Kidney (tissue), 14 donors: ENCODE data around the gene HNRNPUL1. TPM values are rescaled to one million over a fixed set of nuclear protein-coding genes. Genes with fewer than 3 reads are reported as not detected.

Source experiments
- DNase-seq, 5 donors: peaks; one replicate each; pipeline ENCODE4 v3.0.0-alpha.2; 2013 to 2020
- FAIRE-seq: peaks from 2 replicates; lab custom pipeline; 2012; peaks lifted over from hg19 to GRCh38; lab: Jason Lieb, UNC
- H3K27ac ChIP-seq, 2 donors: one replicate each; pipeline ENCODE4 v1.7.0; 2013; ENCODE audit warnings: low read depth in 2 of 2, low read length in 2 of 2, inconsistent platforms in 1 of 2
- H3K27me3 ChIP-seq: one replicate; pipeline ENCODE4 v1.7.1; 2013; ENCODE audit warnings: low read length, inconsistent platforms; ENCODE audit not compliant: control insufficient read depth, insufficient read depth
- H3K36me3 ChIP-seq, 3 donors: one replicate each; pipeline versions ENCODE4 v1.7.0 to v1.7.1; 2013; ENCODE audit warnings: low read length in 3 of 3, control low read depth in 1 of 3, inconsistent platforms in 1 of 3; ENCODE audit not compliant: insufficient read depth in 3 of 3, control insufficient read depth in 2 of 3
- H3K4me1 ChIP-seq, 3 donors: one replicate each; pipeline versions ENCODE4 v1.7.0 to v1.7.1; 2013; ENCODE audit warnings: low read length in 3 of 3, inconsistent platforms in 1 of 3, low read depth in 1 of 3; ENCODE audit not compliant: control insufficient read depth in 2 of 3, insufficient read depth in 2 of 3
- H3K4me3 ChIP-seq, 3 donors: one replicate each; pipeline versions ENCODE4 v1.7.0 to v1.8.1; 2013; ENCODE audit warnings: low read length in 3 of 3, control low read depth in 1 of 3, inconsistent platforms in 1 of 3
- H3K9ac ChIP-seq, 3 donors: one replicate each; pipeline versions ENCODE4 v1.7.0 to v1.7.1; 2013; ENCODE audit warnings: low read length in 3 of 3, control low read depth in 1 of 3, inconsistent platforms in 1 of 3
- H3K9me3 ChIP-seq, 3 donors: one replicate each; pipeline versions ENCODE4 v1.7.0 to v1.7.1; 2013; ENCODE audit warnings: low read length in 3 of 3, control low read depth in 1 of 3, inconsistent platforms in 1 of 3; ENCODE audit not compliant: control insufficient read depth in 2 of 3, insufficient read depth in 1 of 3
- CTCF ChIP-seq: IDR thresholded peaks from 3 replicates; pipeline ENCODE4 v1.5.1; 2012; ENCODE audit warnings: mild to moderate bottlenecking, moderate library complexity, borderline replicate concordance; ENCODE audit not compliant: insufficient read depth; ENCODE audit errors: extremely low read depth
- intact Hi-C: fragments of 100-400 bp; cut with DNase I; formaldehyde crosslinking; loops from one replicate; pipeline ENCODE4 v1.11.1; 2022
- polyA plus RNA-seq: library from polyadenylated mRNA; stranded (reverse); fragments of 350-450 nt; fragmentation: Illumina TruSeq; extraction: RNeasy Lipid Tissue Mini Kit (QIAGEN cat#74804); gene quantifications from one replicate; pipeline ENCODE4 v1.2.3, GENCODE V29; 2014; ENCODE audit warnings: low read depth, low replicate concordance; ENCODE audit not compliant: insufficient read depth
- total RNA-seq: library from RNA; stranded (reverse); fragmentation: NEBNext Ultra II Directional; extraction: Animal tissue kit (Norgen Biotek cat#: 25700); gene quantifications from one replicate; pipeline ENCODE4 v1.2.1, GENCODE V29; 2021
- donor health status: control.
- donor health status: control.
- donor health status: control.
- donor health status: control.
- donor health status: control.
- donor health status: DM: yes; HTN: yes; CAD: no.
- donor health status: Normal renal cell carcinoma (clear cell type).

The HNRNPUL1 gene
- total and polyA plus RNA-seq, 2 donors from 2014 or later: 51.0 to 182 TPM

- no peak for TF ChIP-seq CTCF
- H3K9ac ChIP-seq: peak overlapping the region in 1 of 3 donors; percentile 82
- H3K27me3 ChIP-seq: no peaks in the 10 kb centered on the region
- H3K9me3 ChIP-seq: no peaks in the 10 kb centered on the region
- intact Hi-C loops: no loop called here
- no peak for FAIRE-seq
- H3K36me3 ChIP-seq: peaks cover 0 to 22% (median 9%) of the 10 kb centered on the region in 3 donors
- no peak overlapping the region for H3K27ac ChIP-seq
- peaks cover 0 to 15% (median 9%) of the 10 kb centered on the region in 3 donors for H3K4me1 ChIP-seq
- peak overlapping the region; percentile 82 to 99 (median 85) for H3K4me3 ChIP-seq
- peak in 2 of 5 donors; percentile 18 to 31 for DNase-seq
Observed at GRCh38 chr19:41311072-41311471, 46.9 kb downstream of the HNRNPUL1 start.

- H3K9ac ChIP-seq: no peak overlapping the region
Observed at GRCh38 chr19:41311613-41312012, 47.4 kb downstream of the HNRNPUL1 start.

GRCh38 chr19:41316306-41316920, 52.2 kb downstream of the HNRNPUL1 start:
- intact Hi-C loops: no loop called here
- H3K27me3 ChIP-seq: no peaks in the 10 kb centered on the region
- TF ChIP-seq CTCF: no peak
- no peak overlapping the region for H3K9ac ChIP-seq
- no peak for FAIRE-seq
- H3K4me1 ChIP-seq: peaks cover 0 to 2% (median 0%) of the 10 kb centered on the region in 3 donors
- no peak for DNase-seq
- no peaks in the 10 kb centered on the region for H3K9me3 ChIP-seq
- no peak overlapping the region for H3K27ac ChIP-seq
- peaks cover 2 to 46% (median 28%) of the 10 kb centered on the region in 3 donors for H3K36me3 ChIP-seq
- no peak overlapping the region for H3K4me3 ChIP-seq

More at GRCh38 chr19:41311613-41312012, 47.4 kb downstream of the HNRNPUL1 start:
- no peaks in the 10 kb centered on the region for H3K27me3 ChIP-seq
- no peaks in the 10 kb centered on the region for H3K9me3 ChIP-seq
- no peak for TF ChIP-seq CTCF
- intact Hi-C loops: no loop called here
- no peak for FAIRE-seq
- peaks cover 0 to 23% (median 9%) of the 10 kb centered on the region in 3 donors for H3K36me3 ChIP-seq
- peaks cover 0 to 15% (median 9%) of the 10 kb centered on the region in 3 donors for H3K4me1 ChIP-seq
- H3K4me3 ChIP-seq: no peak overlapping the region
- no peak for DNase-seq
- H3K27ac ChIP-seq: no peak overlapping the region
